ENCODE data around the gene DUSP7. TPM values are rescaled to one million over a fixed set of nuclear protein-coding genes. Genes with fewer than 3 reads are reported as not detected.

DUSP7 gene
- total RNA-seq, 1 experiment from 2014 or later: 16.6 TPM

DNA sequence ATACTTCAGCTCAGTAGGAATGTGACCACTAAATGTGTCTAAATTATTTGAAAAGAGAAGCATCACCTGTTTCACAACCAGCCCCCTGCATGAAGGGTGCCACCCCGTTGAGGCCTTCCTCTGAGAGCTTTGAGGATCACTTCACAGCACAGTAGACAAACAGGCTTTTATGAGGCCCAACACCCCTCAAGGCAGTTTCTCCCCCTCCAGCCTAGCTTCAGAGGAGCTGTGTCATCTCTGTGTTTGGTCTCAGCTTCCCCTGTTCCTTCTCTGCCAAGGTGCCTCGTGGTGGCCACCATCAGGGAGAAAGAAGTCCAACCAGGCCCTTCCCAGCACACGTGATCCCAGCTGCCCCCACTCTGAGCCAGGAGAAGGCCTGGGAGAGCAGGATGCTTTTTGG lies 21.6 kb upstream of the DUSP7 start:
- no peaks in the 10 kb centered on the region for H3K79me2 ChIP-seq (ENCODE audit: insufficient read depth, low read length)
- no peaks in the 10 kb centered on the region for H3K27me3 ChIP-seq (ENCODE audit: insufficient read depth, low read length)
- POLR2A ChIA-PET: no interaction called here
- DNase-seq (ENCODE audit: low read depth, low spot score) (no peak), ATAC-seq (no peak)
- TF ChIP-seq POLR2A (IDR thresholded peaks at IDR 0.05; ENCODE audit: borderline replicate concordance, extremely low read depth, insufficient read depth, insufficient read length) (no peak), SIN3A (IDR thresholded peaks at IDR 0.05; ENCODE audit: low read depth) (no peak), ZNF274 (IDR thresholded peaks at IDR 0.05; ENCODE audit: low read depth, low read length) (no peak), YY1 (IDR thresholded peaks at IDR 0.05; ENCODE audit: extremely low read depth, insufficient replicate concordance, low read depth, low read length) (no peak), EGR1 (IDR thresholded peaks at IDR 0.05; ENCODE audit: low read depth) (no peak), SRF (IDR thresholded peaks at IDR 0.05; ENCODE audit: low read depth) (no peak)
- TF ChIP-seq, protein P1, sequence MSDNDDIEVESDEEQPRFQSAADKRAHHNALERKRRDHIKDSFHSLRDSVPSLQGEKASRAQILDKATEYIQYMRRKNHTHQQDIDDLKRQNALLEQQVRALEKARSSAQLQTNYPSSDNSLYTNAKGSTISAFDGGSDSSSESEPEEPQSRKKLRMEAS (IDR thresholded peaks at IDR 0.05): no peak
- CTCF ChIA-PET: no interaction called here
- H2AFZ ChIP-seq (ENCODE audit: low read depth, low read length, poor library complexity, severe bottlenecking): no peak overlapping the region
- RAD21 ChIA-PET (ENCODE audit: low non-redundant PET in 1 of 2, low total read pairs in 2 of 2, uncharacterized antibody in 2 of 2, unreplicated experiment in 2 of 2): no interaction called here
- no peaks in the 10 kb centered on the region for H3K9me2 ChIP-seq (ENCODE audit: insufficient read depth)
- H3K9me3 ChIP-seq (ENCODE audit: control insufficient read depth in 1 of 2, insufficient read depth in 1 of 2, low read depth in 1 of 2, low read length in 2 of 2): no peaks in the 10 kb centered on the region
- H3K27ac ChIP-seq (ENCODE audit: low read depth, low read length): no peak overlapping the region
- no TSS peak for BruUV-seq (replicated peaks)
- H3K4me1 ChIP-seq (ENCODE audit: control insufficient read depth in 1 of 2, insufficient read depth in 2 of 2, low read length in 2 of 2): no peaks in the 10 kb centered on the region
- intact Hi-C loops (cut with micrococcal nuclease): no loop called here
- H3K9ac ChIP-seq (ENCODE audit: low read length): no peak overlapping the region
- H3K36me3 ChIP-seq (ENCODE audit: control insufficient read depth in 1 of 2, insufficient read depth in 2 of 2, low read length in 2 of 2): no peaks in the 10 kb centered on the region; a peak in 1 of 4 replicates
- no peaks in the 10 kb centered on the region for H4K20me1 ChIP-seq (ENCODE audit: insufficient read depth)
- no peak overlapping the region for H3K4me2 ChIP-seq (ENCODE audit: low read length)
- H3K4me3 ChIP-seq (replicated peaks in 1 of 2; ENCODE audit: low read depth in 1 of 2, low read length in 2 of 2): no peak overlapping the region

DNA sequence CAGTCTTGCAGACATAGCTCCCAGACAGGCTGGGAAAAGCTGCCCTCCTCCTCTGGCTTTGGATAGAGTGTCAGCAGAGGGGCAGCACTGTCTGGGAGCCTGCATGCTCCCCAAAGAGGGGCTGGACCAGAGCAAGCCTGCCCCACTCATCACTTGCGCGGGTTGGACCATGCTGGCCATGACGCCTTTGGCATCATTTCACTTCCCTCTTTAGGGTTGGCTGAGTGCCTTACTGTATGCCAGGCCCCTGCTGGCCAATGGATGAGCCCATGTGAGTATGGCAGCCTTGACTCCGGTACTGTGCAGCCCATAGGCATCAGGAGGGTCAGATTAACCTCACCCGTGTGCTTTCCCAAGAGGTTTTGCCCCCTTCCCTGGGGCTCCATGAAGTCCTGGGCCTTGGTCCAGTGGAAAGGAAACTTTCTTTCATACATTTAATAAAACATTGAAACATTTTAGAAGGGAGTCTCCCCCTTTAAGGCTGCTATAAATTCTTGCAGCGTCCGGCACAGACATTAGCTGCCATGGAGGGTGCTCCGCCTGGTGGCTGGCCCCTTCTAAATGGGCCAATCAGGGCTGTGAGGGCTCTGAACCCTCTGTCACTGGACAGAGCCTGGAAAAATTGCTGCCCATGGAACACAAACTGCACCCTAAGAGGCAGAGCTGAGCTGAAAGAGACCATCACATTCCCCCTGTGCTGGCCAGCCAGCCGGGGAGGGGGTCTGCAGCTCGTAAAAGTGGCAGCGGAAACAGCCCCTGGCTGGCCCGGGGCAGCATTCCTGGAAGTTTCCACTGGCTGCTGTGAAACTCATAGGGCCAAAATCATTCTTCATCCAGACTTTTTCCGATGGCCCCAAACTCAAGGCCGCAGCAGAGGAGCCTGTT lies 20.8 kb upstream of the DUSP7 start:
- Histone ChIP-seq H3K4me2 (ENCODE audit: low read length) (no peak overlapping the region), H3K79me2 (ENCODE audit: insufficient read depth, low read length) (no peaks in the 10 kb centered on the region), H3K27me3 (ENCODE audit: insufficient read depth, low read length) (no peaks in the 10 kb centered on the region), H3K36me3 (ENCODE audit: control insufficient read depth in 1 of 2, insufficient read depth in 2 of 2, low read length in 2 of 2) (no peaks in the 10 kb centered on the region; a peak in 1 of 4 replicates), H3K4me3 (replicated peaks in 1 of 2; ENCODE audit: low read depth in 1 of 2, low read length in 2 of 2) (no peak overlapping the region), H3K9me3 (ENCODE audit: control insufficient read depth in 1 of 2, insufficient read depth in 1 of 2, low read depth in 1 of 2, low read length in 2 of 2) (no peaks in the 10 kb centered on the region), H2AFZ (ENCODE audit: low read depth, low read length, poor library complexity, severe bottlenecking) (no peak overlapping the region), H3K9ac (ENCODE audit: low read length) (no peak overlapping the region), H4K20me1 (ENCODE audit: insufficient read depth) (no peaks in the 10 kb centered on the region), H3K4me1 (ENCODE audit: control insufficient read depth in 1 of 2, insufficient read depth in 2 of 2, low read length in 2 of 2) (no peaks in the 10 kb centered on the region), H3K9me2 (ENCODE audit: insufficient read depth) (no peaks in the 10 kb centered on the region), H3K27ac (ENCODE audit: low read depth, low read length) (no peak overlapping the region)
- BruUV-seq (replicated peaks): no TSS peak
- CTCF ChIA-PET: no interaction called here
- DNase-seq (ENCODE audit: low read depth, low spot score) (no peak), ATAC-seq (no peak)
- POLR2A ChIA-PET: no interaction called here
- intact Hi-C loops (cut with micrococcal nuclease): no loop called here
- RAD21 ChIA-PET (ENCODE audit: low non-redundant PET in 1 of 2, low total read pairs in 2 of 2, uncharacterized antibody in 2 of 2, unreplicated experiment in 2 of 2): no interaction called here
- TF ChIP-seq TCF7L2 (IDR thresholded peaks at IDR 0.05; ENCODE audit: borderline replicate concordance, extremely low read depth, insufficient read depth, insufficient read length): no peak
- no peak for TF ChIP-seq CBX3 (IDR thresholded peaks at IDR 0.05; ENCODE audit: low read depth)
- TF ChIP-seq, protein P1 (IDR thresholded peaks at IDR 0.05): no peak
- no peak for TF ChIP-seq SP1 (IDR thresholded peaks at IDR 0.05; ENCODE audit: low read depth)
- TF ChIP-seq FOSL1 (IDR thresholded peaks at IDR 0.05; ENCODE audit: low read depth): no peak
- TF ChIP-seq ZFX (IDR thresholded peaks at IDR 0.05): no peak
- TF ChIP-seq EGR1 (IDR thresholded peaks at IDR 0.05; ENCODE audit: low read depth): no peak
- no peak for TF ChIP-seq SIN3A (IDR thresholded peaks at IDR 0.05; ENCODE audit: low read depth)
- TF ChIP-seq, protein P2, sequence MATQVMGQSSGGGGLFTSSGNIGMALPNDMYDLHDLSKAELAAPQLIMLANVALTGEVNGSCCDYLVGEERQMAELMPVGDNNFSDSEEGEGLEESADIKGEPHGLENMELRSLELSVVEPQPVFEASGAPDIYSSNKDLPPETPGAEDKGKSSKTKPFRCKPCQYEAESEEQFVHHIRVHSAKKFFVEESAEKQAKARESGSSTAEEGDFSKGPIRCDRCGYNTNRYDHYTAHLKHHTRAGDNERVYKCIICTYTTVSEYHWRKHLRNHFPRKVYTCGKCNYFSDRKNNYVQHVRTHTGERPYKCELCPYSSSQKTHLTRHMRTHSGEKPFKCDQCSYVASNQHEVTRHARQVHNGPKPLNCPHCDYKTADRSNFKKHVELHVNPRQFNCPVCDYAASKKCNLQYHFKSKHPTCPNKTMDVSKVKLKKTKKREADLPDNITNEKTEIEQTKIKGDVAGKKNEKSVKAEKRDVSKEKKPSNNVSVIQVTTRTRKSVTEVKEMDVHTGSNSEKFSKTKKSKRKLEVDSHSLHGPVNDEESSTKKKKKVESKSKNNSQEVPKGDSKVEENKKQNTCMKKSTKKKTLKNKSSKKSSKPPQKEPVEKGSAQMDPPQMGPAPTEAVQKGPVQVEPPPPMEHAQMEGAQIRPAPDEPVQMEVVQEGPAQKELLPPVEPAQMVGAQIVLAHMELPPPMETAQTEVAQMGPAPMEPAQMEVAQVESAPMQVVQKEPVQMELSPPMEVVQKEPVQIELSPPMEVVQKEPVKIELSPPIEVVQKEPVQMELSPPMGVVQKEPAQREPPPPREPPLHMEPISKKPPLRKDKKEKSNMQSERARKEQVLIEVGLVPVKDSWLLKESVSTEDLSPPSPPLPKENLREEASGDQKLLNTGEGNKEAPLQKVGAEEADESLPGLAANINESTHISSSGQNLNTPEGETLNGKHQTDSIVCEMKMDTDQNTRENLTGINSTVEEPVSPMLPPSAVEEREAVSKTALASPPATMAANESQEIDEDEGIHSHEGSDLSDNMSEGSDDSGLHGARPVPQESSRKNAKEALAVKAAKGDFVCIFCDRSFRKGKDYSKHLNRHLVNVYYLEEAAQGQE (IDR thresholded peaks at IDR 0.05; ENCODE audit: low read depth): no peak
- TF ChIP-seq, protein P3, sequence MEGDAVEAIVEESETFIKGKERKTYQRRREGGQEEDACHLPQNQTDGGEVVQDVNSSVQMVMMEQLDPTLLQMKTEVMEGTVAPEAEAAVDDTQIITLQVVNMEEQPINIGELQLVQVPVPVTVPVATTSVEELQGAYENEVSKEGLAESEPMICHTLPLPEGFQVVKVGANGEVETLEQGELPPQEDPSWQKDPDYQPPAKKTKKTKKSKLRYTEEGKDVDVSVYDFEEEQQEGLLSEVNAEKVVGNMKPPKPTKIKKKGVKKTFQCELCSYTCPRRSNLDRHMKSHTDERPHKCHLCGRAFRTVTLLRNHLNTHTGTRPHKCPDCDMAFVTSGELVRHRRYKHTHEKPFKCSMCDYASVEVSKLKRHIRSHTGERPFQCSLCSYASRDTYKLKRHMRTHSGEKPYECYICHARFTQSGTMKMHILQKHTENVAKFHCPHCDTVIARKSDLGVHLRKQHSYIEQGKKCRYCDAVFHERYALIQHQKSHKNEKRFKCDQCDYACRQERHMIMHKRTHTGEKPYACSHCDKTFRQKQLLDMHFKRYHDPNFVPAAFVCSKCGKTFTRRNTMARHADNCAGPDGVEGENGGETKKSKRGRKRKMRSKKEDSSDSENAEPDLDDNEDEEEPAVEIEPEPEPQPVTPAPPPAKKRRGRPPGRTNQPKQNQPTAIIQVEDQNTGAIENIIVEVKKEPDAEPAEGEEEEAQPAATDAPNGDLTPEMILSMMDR (IDR thresholded peaks at IDR 0.05 in 2 of 3, conservative IDR thresholded peaks at IDR 0.05 in 1 of 3; ENCODE audit: borderline replicate concordance in 1 of 3, insufficient read depth in 1 of 3, low read depth in 2 of 3, low read length in 2 of 3): no peak

Measured in HCT116 (cell line).